ENCODE measurements around the gene SEMA3D. TPM values are rescaled to one million over a fixed set of nuclear protein-coding genes. Genes with fewer than 3 reads are reported as not detected.

Gene SEMA3D
- total and polyA plus RNA-seq, 2 of the 13 experiments (the other 11 are each of a cell fraction or from before 2014, with no cell fraction given), result 0.07 TPM; not detected in 1

DNA sequence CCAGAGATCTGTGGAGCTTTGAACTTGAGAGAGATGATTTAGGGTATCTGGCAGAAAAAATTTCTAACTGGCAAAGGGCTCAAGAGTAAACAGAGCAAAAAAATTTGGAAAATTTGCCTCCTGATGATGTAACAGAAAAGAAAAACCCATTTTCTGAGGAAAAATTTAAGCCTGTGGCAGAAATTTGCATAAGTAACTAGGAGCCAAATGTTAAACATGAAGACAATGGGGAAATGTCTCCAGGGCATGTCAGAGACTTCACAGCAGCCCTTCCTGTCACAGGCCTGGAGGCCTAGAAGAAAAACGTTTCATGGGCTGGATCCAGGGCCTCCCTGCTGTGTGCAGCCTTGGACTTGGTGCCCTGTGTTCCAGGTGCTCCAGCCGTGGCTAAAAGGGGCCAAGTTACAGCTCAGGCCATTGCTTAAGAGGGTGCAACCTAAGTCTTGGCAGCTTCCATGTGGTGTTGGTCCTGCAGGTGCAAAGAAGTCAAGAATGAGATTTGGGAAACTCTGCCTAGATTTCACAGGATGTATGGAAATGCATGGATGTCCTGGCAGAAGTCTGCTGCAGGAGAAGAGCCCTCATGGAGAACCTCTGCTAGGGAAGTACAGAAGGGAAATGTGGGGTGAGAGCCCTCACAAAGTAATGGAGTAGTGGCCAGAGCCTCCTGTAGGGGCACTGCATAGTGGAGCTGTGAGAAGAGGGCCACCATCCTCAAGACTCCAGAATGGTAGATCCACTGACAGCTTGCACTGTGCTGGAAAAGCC is 8.1 kb downstream of the SEMA3D start:
- Histone ChIP-seq H3K36me3 (replicated peaks in 1 of 2; ENCODE audit: control insufficient read depth in 1 of 2, insufficient read depth in 2 of 2, low read length in 2 of 2) (no peaks in the 10 kb centered on the region), H3K4me3 (replicated peaks in 1 of 3; ENCODE audit: insufficient read depth in 1 of 3, low read depth in 2 of 3, low read length in 3 of 3) (no peak overlapping the region), H3K9me3 (ENCODE audit: low read length) (peaks cover 12% of the 10 kb centered on the region), H4K20me1 (ENCODE audit: insufficient read depth, low read length) (no peaks in the 10 kb centered on the region), H3K4me1 (ENCODE audit: insufficient read depth, low read length) (no peaks in the 10 kb centered on the region), H3K27ac (ENCODE audit: extremely low read length, insufficient read depth, low read length) (no peak overlapping the region), H3K4me2 (ENCODE audit: low read depth, low read length) (no peak overlapping the region), H2AFZ (ENCODE audit: low read length) (no peak overlapping the region), H3K79me2 (ENCODE audit: insufficient read depth, low read length) (no peaks in the 10 kb centered on the region), H3K27me3 (ENCODE audit: control insufficient read depth in 1 of 2, insufficient read depth in 2 of 2, low read length in 2 of 2) (no peaks in the 10 kb centered on the region), H3K9ac (ENCODE audit: insufficient read depth, low read depth, low read length) (no peak overlapping the region)
- 11% methylated on average over 1 of the region's 2 CpGs for WGBS (ENCODE audit: low lambda C conversion rate)
- ATAC-seq (no peak), FAIRE-seq (no peak), DNase-seq (ENCODE audit: low spot score) (no peak)
- CTCF ChIA-PET (ENCODE audit: low intra/inter-chr PET ratio, low total read pairs), result no interaction called here
- in situ Hi-C loops (cut with HindIII; ENCODE audit: extremely low pct_ligation_motif_present, low pct_unique_long_range_greater_than_20kb), result no loop called here
- TF ChIP-seq, protein P1, sequence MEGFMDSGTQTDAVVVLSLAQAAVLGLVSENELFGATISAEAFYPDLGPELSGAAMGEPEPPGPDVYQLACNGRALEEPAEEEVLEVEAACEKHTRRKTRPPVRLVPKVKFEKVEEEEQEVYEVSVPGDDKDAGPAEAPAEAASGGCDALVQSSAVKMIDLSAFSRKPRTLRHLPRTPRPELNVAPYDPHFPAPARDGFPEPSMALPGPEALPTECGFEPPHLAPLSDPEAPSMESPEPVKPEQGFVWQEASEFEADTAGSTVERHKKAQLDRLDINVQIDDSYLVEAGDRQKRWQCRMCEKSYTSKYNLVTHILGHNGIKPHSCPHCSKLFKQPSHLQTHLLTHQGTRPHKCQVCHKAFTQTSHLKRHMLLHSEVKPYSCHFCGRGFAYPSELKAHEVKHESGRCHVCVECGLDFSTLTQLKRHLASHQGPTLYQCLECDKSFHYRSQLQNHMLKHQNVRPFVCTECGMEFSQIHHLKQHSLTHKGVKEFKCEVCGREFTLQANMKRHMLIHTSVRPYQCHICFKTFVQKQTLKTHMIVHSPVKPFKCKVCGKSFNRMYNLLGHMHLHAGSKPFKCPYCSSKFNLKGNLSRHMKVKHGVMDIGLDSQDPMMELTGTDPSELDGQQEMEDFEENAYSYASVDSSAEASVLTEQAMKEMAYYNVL (CRISPR knock-in tag; IDR thresholded peaks at IDR 0.05; ENCODE audit: borderline replicate concordance), result no peak
- TF ChIP-seq ARNTL (CRISPR knock-in tag; IDR thresholded peaks at IDR 0.05) (no peak), ZNF232 (CRISPR knock-in tag; IDR thresholded peaks at IDR 0.05; ENCODE audit: borderline replicate concordance) (no peak), ZNF761 (CRISPR knock-in tag; conservative IDR thresholded peaks at IDR 0.05) (no peak), ZIK1 (CRISPR knock-in tag; IDR thresholded peaks at IDR 0.05; ENCODE audit: borderline replicate concordance, low read depth) (no peak), KLF12 (CRISPR knock-in tag; IDR thresholded peaks at IDR 0.05; ENCODE audit: borderline replicate concordance) (no peak), CBX5 (CRISPR knock-in tag; IDR thresholded peaks at IDR 0.05; ENCODE audit: borderline replicate concordance) (no peak), SALL2 (CRISPR knock-in tag; IDR thresholded peaks at IDR 0.05) (no peak), ZSCAN5A (CRISPR knock-in tag; IDR thresholded peaks at IDR 0.05; ENCODE audit: borderline replicate concordance) (no peak), RXRA (CRISPR knock-in tag; IDR thresholded peaks at IDR 0.05) (no peak), IRF2 (CRISPR knock-in tag; IDR thresholded peaks at IDR 0.05) (no peak), PHF20 (CRISPR knock-in tag; IDR thresholded peaks at IDR 0.05) (no peak)
- TF ChIP-seq, protein P2, sequence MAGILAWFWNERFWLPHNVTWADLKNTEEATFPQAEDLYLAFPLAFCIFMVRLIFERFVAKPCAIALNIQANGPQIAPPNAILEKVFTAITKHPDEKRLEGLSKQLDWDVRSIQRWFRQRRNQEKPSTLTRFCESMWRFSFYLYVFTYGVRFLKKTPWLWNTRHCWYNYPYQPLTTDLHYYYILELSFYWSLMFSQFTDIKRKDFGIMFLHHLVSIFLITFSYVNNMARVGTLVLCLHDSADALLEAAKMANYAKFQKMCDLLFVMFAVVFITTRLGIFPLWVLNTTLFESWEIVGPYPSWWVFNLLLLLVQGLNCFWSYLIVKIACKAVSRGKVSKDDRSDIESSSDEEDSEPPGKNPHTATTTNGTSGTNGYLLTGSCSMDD (CRISPR knock-in tag; IDR thresholded peaks at IDR 0.05), result no peak
- TF ChIP-seq, protein P3, sequence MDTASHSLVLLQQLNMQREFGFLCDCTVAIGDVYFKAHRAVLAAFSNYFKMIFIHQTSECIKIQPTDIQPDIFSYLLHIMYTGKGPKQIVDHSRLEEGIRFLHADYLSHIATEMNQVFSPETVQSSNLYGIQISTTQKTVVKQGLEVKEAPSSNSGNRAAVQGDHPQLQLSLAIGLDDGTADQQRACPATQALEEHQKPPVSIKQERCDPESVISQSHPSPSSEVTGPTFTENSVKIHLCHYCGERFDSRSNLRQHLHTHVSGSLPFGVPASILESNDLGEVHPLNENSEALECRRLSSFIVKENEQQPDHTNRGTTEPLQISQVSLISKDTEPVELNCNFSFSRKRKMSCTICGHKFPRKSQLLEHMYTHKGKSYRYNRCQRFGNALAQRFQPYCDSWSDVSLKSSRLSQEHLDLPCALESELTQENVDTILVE (CRISPR knock-in tag; IDR thresholded peaks at IDR 0.05), result no peak
- TF ChIP-seq, protein P4, sequence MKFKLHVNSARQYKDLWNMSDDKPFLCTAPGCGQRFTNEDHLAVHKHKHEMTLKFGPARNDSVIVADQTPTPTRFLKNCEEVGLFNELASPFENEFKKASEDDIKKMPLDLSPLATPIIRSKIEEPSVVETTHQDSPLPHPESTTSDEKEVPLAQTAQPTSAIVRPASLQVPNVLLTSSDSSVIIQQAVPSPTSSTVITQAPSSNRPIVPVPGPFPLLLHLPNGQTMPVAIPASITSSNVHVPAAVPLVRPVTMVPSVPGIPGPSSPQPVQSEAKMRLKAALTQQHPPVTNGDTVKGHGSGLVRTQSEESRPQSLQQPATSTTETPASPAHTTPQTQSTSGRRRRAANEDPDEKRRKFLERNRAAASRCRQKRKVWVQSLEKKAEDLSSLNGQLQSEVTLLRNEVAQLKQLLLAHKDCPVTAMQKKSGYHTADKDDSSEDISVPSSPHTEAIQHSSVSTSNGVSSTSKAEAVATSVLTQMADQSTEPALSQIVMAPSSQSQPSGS (CRISPR knock-in tag; IDR thresholded peaks at IDR 0.05), result no peak
- BruUV-seq (replicated peaks), result no TSS peak
- POLR2A ChIA-PET, result no interaction called here
- intact Hi-C loops (cut with micrococcal nuclease; ENCODE audit: unreplicated experiment), result no loop called here
